ENCODE results near the gene TDP1.
"Not testable (repeated sequence)": the region's sequence is repeated elsewhere in the genome, so short reads cannot be mapped to it uniquely, and the experiment has no call there.

- TF ChIP-seq ZNF384 (IDR thresholded peaks at IDR 0.05; ENCODE audit: low read depth, low read length); PHF8 (IDR thresholded peaks at IDR 0.05; ENCODE audit: borderline replicate concordance, low read length); SRSF3 (IDR thresholded peaks at IDR 0.05; ENCODE audit: insufficient read depth, low read length); TAF1 (IDR thresholded peaks at IDR 0.05; ENCODE audit: control insufficient read depth, extremely low read depth, insufficient read depth, low read length, severe bottlenecking); SIX5 (IDR thresholded peaks at IDR 0.05; ENCODE audit: borderline replicate concordance in 1 of 2, insufficient read depth in 1 of 2, low read depth in 1 of 2, low read length in 2 of 2): not testable (repeated sequence)
- TF ChIP-seq, protein P1, sequence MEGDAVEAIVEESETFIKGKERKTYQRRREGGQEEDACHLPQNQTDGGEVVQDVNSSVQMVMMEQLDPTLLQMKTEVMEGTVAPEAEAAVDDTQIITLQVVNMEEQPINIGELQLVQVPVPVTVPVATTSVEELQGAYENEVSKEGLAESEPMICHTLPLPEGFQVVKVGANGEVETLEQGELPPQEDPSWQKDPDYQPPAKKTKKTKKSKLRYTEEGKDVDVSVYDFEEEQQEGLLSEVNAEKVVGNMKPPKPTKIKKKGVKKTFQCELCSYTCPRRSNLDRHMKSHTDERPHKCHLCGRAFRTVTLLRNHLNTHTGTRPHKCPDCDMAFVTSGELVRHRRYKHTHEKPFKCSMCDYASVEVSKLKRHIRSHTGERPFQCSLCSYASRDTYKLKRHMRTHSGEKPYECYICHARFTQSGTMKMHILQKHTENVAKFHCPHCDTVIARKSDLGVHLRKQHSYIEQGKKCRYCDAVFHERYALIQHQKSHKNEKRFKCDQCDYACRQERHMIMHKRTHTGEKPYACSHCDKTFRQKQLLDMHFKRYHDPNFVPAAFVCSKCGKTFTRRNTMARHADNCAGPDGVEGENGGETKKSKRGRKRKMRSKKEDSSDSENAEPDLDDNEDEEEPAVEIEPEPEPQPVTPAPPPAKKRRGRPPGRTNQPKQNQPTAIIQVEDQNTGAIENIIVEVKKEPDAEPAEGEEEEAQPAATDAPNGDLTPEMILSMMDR (IDR thresholded peaks at IDR 0.05 in 2 of 3, conservative IDR thresholded peaks at IDR 0.05 in 1 of 3; ENCODE audit: insufficient read depth in 2 of 3, low read depth in 1 of 3, low read length in 3 of 3), result not testable (repeated sequence)
These were observed 133.8 kb downstream of the TDP1 start for GRCh38 chr14:90089486-90089885.
